Mucosa of stomach (tissue), 1 donor: ENCODE results near the gene PHACTR1.

Experiments
- H3K27me3 ChIP-seq: one replicate; pipeline ENCODE4 v1.7.0; 2013; ENCODE audit warnings: mild to moderate bottlenecking, low read length; ENCODE audit not compliant: control insufficient read depth, insufficient read depth
- H3K36me3 ChIP-seq: one replicate; pipeline ENCODE4 v1.7.0; 2013; ENCODE audit warnings: low read length; ENCODE audit not compliant: control insufficient read depth, insufficient read depth
- H3K4me1 ChIP-seq: one replicate; pipeline ENCODE4 v1.7.0; 2013; ENCODE audit warnings: mild to moderate bottlenecking, low read length; ENCODE audit not compliant: control insufficient read depth, insufficient read depth
- H3K4me3 ChIP-seq: one replicate; pipeline ENCODE4 v1.7.0; 2013; ENCODE audit warnings: low read length
- H3K9ac ChIP-seq: one replicate; pipeline ENCODE4 v1.7.0; 2013; ENCODE audit warnings: mild to moderate bottlenecking, low read length, moderate library complexity
- H3K9me3 ChIP-seq: one replicate; pipeline ENCODE4 v1.7.0; 2013; ENCODE audit warnings: mild to moderate bottlenecking, low read length, moderate library complexity; ENCODE audit not compliant: control insufficient read depth
- donor health status: Pancreatic carcinoma.

The PHACTR1 gene

DNA sequence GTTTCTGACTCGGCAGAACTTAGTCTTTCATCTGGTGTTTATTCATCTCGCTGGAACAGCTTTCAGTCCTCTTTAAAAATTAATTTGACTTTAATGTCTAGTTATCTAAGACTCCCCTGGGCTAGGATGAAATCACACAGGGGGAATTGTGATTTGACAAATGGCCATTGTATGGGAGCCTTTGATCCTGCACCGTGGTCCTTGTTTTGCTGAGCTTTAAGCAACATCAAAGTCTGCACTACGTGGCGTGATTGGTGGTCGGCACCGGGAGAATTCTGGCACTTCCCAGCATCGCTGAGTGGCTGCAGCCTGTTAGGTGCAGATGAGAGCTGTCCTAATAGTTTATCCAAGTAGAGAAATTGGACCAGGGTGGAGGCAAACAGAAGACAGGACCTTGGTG, 464.8 kb downstream of the PHACTR1 start:
- Histone ChIP-seq H3K4me3 (no peak overlapping the region), H3K9me3 (no peaks in the 10 kb centered on the region), H3K9ac (no peak overlapping the region), H3K4me1 (peaks cover 18% of the 10 kb centered on the region), H3K36me3 (no peaks in the 10 kb centered on the region), H3K27me3 (no peaks in the 10 kb centered on the region)

GRCh38 chr6:13183415-13184088, 467.0 kb downstream of the PHACTR1 start:
- no peak overlapping the region for H3K9ac ChIP-seq
- no peaks in the 10 kb centered on the region for H3K27me3 ChIP-seq
- H3K4me1 ChIP-seq, result peaks cover 18% of the 10 kb centered on the region
- no peaks in the 10 kb centered on the region for H3K9me3 ChIP-seq
- no peaks in the 10 kb centered on the region for H3K36me3 ChIP-seq
- H3K4me3 ChIP-seq, result no peak overlapping the region

DNA sequence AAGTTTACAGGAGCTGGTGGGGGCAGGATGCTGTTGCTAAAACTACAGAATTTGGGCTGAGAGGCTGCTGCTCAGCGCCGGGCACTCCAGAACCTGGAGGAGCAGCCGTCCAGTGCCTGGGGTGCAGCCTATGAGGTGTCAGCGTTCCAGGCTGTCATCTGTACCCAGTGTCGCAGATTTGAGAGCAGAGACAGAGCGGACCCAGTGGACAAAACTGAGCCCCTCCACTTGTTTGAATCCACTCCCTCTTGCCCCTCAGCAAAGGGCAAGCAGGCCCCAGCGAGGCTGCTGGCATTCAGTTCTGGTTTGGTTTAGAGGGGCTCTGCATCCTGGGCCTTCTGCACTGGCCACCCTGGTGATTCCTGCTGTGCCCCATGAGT, 467.5 kb downstream of the PHACTR1 start:
- H3K9me3 ChIP-seq, result no peaks in the 10 kb centered on the region
- no peak overlapping the region for H3K4me3 ChIP-seq
- H3K27me3 ChIP-seq, result no peaks in the 10 kb centered on the region
- H3K4me1 ChIP-seq, result peaks cover 18% of the 10 kb centered on the region
- no peak overlapping the region for H3K9ac ChIP-seq
- no peaks in the 10 kb centered on the region for H3K36me3 ChIP-seq

DNA sequence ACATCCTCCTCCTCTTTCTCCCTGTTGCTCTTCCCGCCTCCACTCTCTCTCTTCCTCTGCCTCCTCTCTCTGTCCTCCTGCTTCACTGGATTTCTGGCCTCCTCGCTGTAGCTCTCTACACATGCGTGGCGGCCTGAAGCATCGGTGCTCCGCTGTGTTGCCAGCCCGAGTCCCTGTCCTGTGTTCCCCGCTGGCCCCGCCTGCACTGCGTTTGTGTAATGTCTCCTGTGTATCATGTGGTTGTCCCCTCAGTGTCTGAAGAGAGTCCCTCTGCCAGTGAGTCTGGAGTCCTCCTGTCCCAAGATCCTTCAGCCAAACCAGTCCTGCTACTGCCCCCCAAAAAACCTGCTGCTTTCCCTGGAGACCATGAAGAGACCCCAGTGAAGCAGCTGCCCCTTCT, 468.0 kb downstream of the PHACTR1 start:
- no peaks in the 10 kb centered on the region for H3K9me3 ChIP-seq
- peaks cover 18% of the 10 kb centered on the region for H3K4me1 ChIP-seq
- H3K9ac ChIP-seq, result no peak overlapping the region
- H3K27me3 ChIP-seq, result no peaks in the 10 kb centered on the region
- H3K4me3 ChIP-seq, result no peak overlapping the region
- no peaks in the 10 kb centered on the region for H3K36me3 ChIP-seq

DNA sequence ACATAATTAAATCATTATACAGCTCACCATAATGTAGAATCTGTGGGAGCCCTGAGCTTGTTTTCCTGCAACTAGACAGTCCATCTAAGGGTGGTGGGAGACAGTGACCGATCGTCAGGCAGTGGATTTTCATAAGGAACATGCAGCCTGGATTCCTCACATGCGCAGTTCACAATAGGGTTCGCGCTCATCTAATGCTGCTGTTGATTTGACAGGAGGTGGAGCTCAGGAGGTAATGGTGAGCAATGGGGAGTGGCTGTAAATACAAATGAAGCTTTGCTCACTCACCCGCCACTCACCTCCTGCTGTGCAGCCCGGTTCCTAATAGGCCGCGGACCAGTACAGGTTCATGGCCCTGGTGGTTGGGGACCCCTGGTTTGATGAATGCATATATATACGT, 470.3 kb downstream of the PHACTR1 start:
- H3K9ac ChIP-seq, result no peak overlapping the region

DNA sequence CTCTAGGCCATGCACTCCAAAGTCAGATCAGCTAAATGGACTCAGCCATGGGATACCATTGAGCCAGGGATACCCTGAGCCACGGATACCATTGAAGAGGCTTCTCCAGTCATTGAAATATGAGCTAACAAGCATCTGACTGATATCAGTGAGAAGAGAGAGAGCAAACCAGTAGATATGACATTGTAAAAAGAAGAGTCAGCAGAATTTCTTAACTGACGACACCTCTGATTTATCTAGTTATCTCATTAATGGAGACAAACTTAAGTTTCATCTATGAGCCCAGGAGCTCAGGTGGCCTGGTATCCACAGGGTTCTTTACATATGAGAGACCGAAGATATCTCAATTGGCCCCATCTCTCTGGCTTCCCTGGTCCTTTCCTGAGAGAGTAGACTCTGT, 471.1 kb downstream of the PHACTR1 start:
- H3K9me3 ChIP-seq, result no peaks in the 10 kb centered on the region
- no peaks in the 10 kb centered on the region for H3K27me3 ChIP-seq
- H3K9ac ChIP-seq, result no peak overlapping the region
- H3K4me1 ChIP-seq, result peaks cover 10% of the 10 kb centered on the region
- no peak overlapping the region for H3K4me3 ChIP-seq
- no peaks in the 10 kb centered on the region for H3K36me3 ChIP-seq

More for the DNA sequence above, 470.3 kb downstream of the PHACTR1 start:
- H3K4me3 ChIP-seq, result no peak overlapping the region
- H3K4me1 ChIP-seq, result peaks cover 10% of the 10 kb centered on the region
- H3K27me3 ChIP-seq, result no peaks in the 10 kb centered on the region
- no peaks in the 10 kb centered on the region for H3K36me3 ChIP-seq
- no peaks in the 10 kb centered on the region for H3K9me3 ChIP-seq

DNA sequence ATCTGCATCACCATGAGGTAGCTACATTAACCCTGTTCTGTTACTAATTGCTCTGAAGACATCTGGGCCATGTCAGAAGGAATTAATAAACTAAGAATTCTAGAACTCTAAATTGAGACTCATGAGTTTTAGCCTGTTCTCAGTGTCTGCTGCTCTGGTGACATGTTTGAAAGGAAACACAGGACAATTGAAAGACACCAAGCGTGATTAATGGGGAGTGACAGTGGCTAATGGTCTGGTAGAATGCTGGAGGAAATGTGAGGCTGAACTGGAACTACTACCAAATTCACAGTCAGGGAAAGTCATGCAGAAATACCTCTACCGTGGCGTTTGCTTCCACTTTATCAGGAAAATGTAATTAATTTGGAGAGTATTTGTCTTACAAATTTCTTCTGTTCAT, 471.7 kb downstream of the PHACTR1 start:
- Histone ChIP-seq H3K9me3 (no peaks in the 10 kb centered on the region), H3K27me3 (no peaks in the 10 kb centered on the region), H3K4me1 (peaks cover 10% of the 10 kb centered on the region), H3K4me3 (no peak overlapping the region), H3K36me3 (no peaks in the 10 kb centered on the region), H3K9ac (no peak overlapping the region)

DNA sequence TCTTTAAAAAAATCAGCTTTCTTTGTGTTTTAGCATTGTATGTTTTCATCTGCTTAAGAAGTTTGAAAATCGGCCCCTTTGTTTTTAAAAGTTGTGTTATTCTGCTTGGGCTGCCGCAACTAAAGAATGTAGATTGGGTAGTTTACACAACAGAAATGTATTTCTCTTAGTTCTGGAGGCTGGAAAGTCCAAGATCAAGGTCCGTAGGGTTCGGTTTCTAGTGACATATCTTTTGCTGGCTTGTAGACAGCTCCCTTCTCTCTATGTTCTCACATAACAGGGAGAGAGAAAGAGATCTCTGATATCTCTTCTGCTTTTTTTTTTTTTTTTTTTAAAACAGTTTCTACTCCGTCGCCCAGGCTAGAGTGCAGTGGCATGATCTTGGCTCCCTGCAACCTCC, 473.1 kb downstream of the PHACTR1 start:
- no peaks in the 10 kb centered on the region for H3K36me3 ChIP-seq
- peaks cover 3% of the 10 kb centered on the region for H3K4me1 ChIP-seq

DNA sequence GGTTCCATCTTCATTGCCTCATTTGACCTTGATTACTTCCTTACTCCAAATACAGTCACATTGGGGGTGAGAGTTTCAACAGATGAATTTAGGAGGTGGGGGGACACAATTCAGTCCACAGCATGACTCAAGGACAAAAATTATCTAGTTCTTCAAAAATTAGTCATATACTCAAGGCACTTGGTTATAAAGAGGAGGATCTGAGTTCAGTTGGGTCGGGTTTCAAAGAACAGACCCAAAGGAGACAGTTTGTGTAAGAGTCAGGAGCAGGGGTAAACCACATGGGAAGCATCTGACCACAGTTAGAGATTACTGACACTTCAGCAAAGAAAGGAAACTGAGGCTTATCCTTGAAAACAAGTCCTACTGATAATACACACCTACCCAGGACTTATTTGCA, 473.8 kb downstream of the PHACTR1 start:
- no peaks in the 10 kb centered on the region for H3K9me3 ChIP-seq
- no peaks in the 10 kb centered on the region for H3K4me1 ChIP-seq
- no peak overlapping the region for H3K9ac ChIP-seq
- H3K4me3 ChIP-seq, result no peak overlapping the region
- H3K36me3 ChIP-seq, result no peaks in the 10 kb centered on the region
- H3K27me3 ChIP-seq, result no peaks in the 10 kb centered on the region

More for the DNA sequence above, 473.1 kb downstream of the PHACTR1 start:
- Histone ChIP-seq H3K4me3 (no peak overlapping the region), H3K27me3 (no peaks in the 10 kb centered on the region), H3K9me3 (no peaks in the 10 kb centered on the region), H3K9ac (no peak overlapping the region)

DNA sequence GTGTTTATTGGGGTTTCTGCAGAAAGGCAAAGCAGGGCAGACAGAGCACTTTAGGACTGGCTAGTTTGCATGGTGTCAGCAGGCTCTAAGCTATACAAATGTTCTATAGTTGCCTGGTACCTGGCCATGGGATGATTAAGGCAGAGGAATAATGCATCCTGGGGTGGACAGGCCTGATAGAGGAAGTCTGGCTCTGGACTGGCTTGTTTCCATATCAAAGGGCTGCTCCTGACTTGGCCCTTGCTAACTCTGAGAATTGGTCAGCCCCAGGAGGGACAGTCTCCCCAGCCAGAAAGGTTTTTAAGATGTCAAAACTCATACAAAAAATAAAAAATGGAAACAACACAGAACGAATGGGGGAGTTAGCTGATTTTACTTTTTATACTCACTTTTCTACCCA, 474.9 kb downstream of the PHACTR1 start:
- Histone ChIP-seq H3K4me1 (no peaks in the 10 kb centered on the region), H3K9me3 (no peaks in the 10 kb centered on the region), H3K9ac (no peak overlapping the region), H3K27me3 (no peaks in the 10 kb centered on the region), H3K4me3 (no peak overlapping the region), H3K36me3 (no peaks in the 10 kb centered on the region)

- H3K9me3 ChIP-seq, result no peaks in the 10 kb centered on the region
- H3K4me3 ChIP-seq, result no peak overlapping the region
- H3K27me3 ChIP-seq, result no peaks in the 10 kb centered on the region
- H3K36me3 ChIP-seq, result no peaks in the 10 kb centered on the region
- no peaks in the 10 kb centered on the region for H3K4me1 ChIP-seq
- no peak overlapping the region for H3K9ac ChIP-seq
Observed at GRCh38 chr6:13194852-13195251, 478.3 kb downstream of the PHACTR1 start.

DNA sequence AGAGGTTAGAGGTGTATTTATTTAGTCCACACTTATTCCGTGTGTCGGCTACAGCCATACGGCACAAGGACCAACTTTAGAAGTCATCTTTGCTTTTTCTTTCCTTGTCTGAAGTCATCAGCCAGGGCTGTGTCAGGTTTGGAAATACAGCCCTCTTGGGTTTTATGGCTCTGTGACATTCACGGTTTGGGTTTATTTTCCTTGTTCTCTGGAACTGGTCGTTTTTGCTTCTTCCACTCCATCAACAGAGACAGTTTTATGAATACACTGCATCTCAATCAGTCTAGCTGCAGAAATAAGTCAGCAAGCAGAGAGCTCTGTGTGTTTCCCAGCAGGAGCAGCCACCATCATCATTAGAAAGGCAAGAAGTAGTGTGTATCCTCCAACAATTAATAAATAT, 479.2 kb downstream of the PHACTR1 start:
- H3K9me3 ChIP-seq, result no peaks in the 10 kb centered on the region
- no peaks in the 10 kb centered on the region for H3K36me3 ChIP-seq
- no peaks in the 10 kb centered on the region for H3K27me3 ChIP-seq
- H3K9ac ChIP-seq, result no peak overlapping the region
- no peaks in the 10 kb centered on the region for H3K4me1 ChIP-seq
- H3K4me3 ChIP-seq, result no peak overlapping the region

- no peaks in the 10 kb centered on the region for H3K27me3 ChIP-seq
- no peak overlapping the region for H3K4me3 ChIP-seq
- H3K36me3 ChIP-seq, result no peaks in the 10 kb centered on the region
- H3K9me3 ChIP-seq, result no peaks in the 10 kb centered on the region
- no peaks in the 10 kb centered on the region for H3K4me1 ChIP-seq
- H3K9ac ChIP-seq, result no peak overlapping the region
Observed at GRCh38 chr6:13198168-13198567, 481.6 kb downstream of the PHACTR1 start.
